Measurements from ENCODE around the gene EMC8.
"Not testable (repeated sequence)": the region's sequence is repeated elsewhere in the genome, so short reads cannot be mapped to it uniquely, and the experiment has no call there.

EMC8 gene

GRCh38 chr16:85840801-85841200, 41.5 kb upstream of the EMC8 start:
- Histone ChIP-seq H3K36me3 (ENCODE audit: insufficient read depth, low read depth, low read length) (no peaks in the 10 kb centered on the region), H3K9ac (ENCODE audit: low read depth, low read length) (no peak overlapping the region), H3K4me3 (ENCODE audit: low read length) (no peak overlapping the region), H3K4me1 (ENCODE audit: insufficient read depth, low read length) (no peaks in the 10 kb centered on the region), H3K9me3 (ENCODE audit: insufficient read depth, low read depth, low read length) (no peaks in the 10 kb centered on the region), H3K27ac (ENCODE audit: low read length) (no peak overlapping the region), H3K27me3 (ENCODE audit: insufficient read depth, low read length) (no peaks in the 10 kb centered on the region; the same call in 1 of the 2 replicates)

GRCh38 chr16:85840395-85840794, 41.1 kb upstream of the EMC8 start:
- Histone ChIP-seq H3K27me3 (ENCODE audit: insufficient read depth, low read length) (no peaks in the 10 kb centered on the region; the same call in 1 of the 2 replicates), H3K4me3 (ENCODE audit: low read length) (no peak overlapping the region), H3K4me1 (ENCODE audit: insufficient read depth, low read length) (no peaks in the 10 kb centered on the region), H3K27ac (ENCODE audit: low read length) (no peak overlapping the region), H3K9me3 (ENCODE audit: insufficient read depth, low read depth, low read length) (no peaks in the 10 kb centered on the region), H3K9ac (ENCODE audit: low read depth, low read length) (no peak overlapping the region), H3K36me3 (ENCODE audit: insufficient read depth, low read depth, low read length) (no peaks in the 10 kb centered on the region)

GRCh38 chr16:85839681-85840240, 40.4 kb upstream of the EMC8 start:
- H3K27me3 ChIP-seq (ENCODE audit: insufficient read depth, low read length) = no peaks in the 10 kb centered on the region; the same call in 1 of the 2 replicates

GRCh38 chr16:85838876-85839585, 39.7 kb upstream of the EMC8 start:
- H3K9me3 ChIP-seq (ENCODE audit: insufficient read depth, low read depth, low read length) = no peaks in the 10 kb centered on the region
- no peaks in the 10 kb centered on the region for H3K36me3 ChIP-seq (ENCODE audit: insufficient read depth, low read depth, low read length)
- H3K27me3 ChIP-seq (ENCODE audit: insufficient read depth, low read length) = no peaks in the 10 kb centered on the region; the same call in 1 of the 2 replicates
- no peaks in the 10 kb centered on the region for H3K4me1 ChIP-seq (ENCODE audit: insufficient read depth, low read length)
- no peak overlapping the region for H3K4me3 ChIP-seq (ENCODE audit: low read length)
- H3K27ac ChIP-seq (ENCODE audit: low read length) = no peak overlapping the region
- H3K9ac ChIP-seq (ENCODE audit: low read depth, low read length) = no peak overlapping the region

More at GRCh38 chr16:85839681-85840240, 40.4 kb upstream of the EMC8 start:
- Histone ChIP-seq H3K36me3 (ENCODE audit: insufficient read depth, low read depth, low read length) (no peaks in the 10 kb centered on the region), H3K27ac (ENCODE audit: low read length) (no peak overlapping the region), H3K4me3 (ENCODE audit: low read length) (no peak overlapping the region), H3K9ac (ENCODE audit: low read depth, low read length) (no peak overlapping the region), H3K9me3 (ENCODE audit: insufficient read depth, low read depth, low read length) (no peaks in the 10 kb centered on the region), H3K4me1 (ENCODE audit: insufficient read depth, low read length) (no peaks in the 10 kb centered on the region)

- Histone ChIP-seq H3K4me3 (ENCODE audit: low read length) (no peak overlapping the region), H3K27ac (ENCODE audit: low read length) (no peak overlapping the region), H3K9ac (ENCODE audit: low read depth, low read length) (no peak overlapping the region), H3K4me1 (ENCODE audit: insufficient read depth, low read length) (no peaks in the 10 kb centered on the region), H3K9me3 (ENCODE audit: insufficient read depth, low read depth, low read length) (no peaks in the 10 kb centered on the region), H3K27me3 (ENCODE audit: insufficient read depth, low read length) (no peaks in the 10 kb centered on the region; the same call in 1 of the 2 replicates), H3K36me3 (ENCODE audit: insufficient read depth, low read depth, low read length) (no peaks in the 10 kb centered on the region)
Measured at GRCh38 chr16:85838381-85838780, 39.0 kb upstream of the EMC8 start.

- H3K4me1 ChIP-seq (ENCODE audit: insufficient read depth, low read length); H3K27ac ChIP-seq (ENCODE audit: low read length); H3K9me3 ChIP-seq (ENCODE audit: insufficient read depth, low read depth, low read length); H3K4me3 ChIP-seq (ENCODE audit: low read length); H3K36me3 ChIP-seq (ENCODE audit: insufficient read depth, low read depth, low read length); H3K9ac ChIP-seq (ENCODE audit: low read depth, low read length); H3K27me3 ChIP-seq (ENCODE audit: insufficient read depth, low read length): not testable (repeated sequence)
Measured at GRCh38 chr16:85837654-85838053, 38.3 kb upstream of the EMC8 start.

GRCh38 chr16:85836706-85837582, 37.6 kb upstream of the EMC8 start:
- no peak overlapping the region for H3K27ac ChIP-seq (ENCODE audit: low read length)
- H3K4me3 ChIP-seq (ENCODE audit: low read length) = no peak overlapping the region
- no peaks in the 10 kb centered on the region; the same call in 1 of the 2 replicates for H3K27me3 ChIP-seq (ENCODE audit: insufficient read depth, low read length)
- H3K36me3 ChIP-seq (ENCODE audit: insufficient read depth, low read depth, low read length) = no peaks in the 10 kb centered on the region
- no peaks in the 10 kb centered on the region for H3K4me1 ChIP-seq (ENCODE audit: insufficient read depth, low read length)
- no peaks in the 10 kb centered on the region for H3K9me3 ChIP-seq (ENCODE audit: insufficient read depth, low read depth, low read length)
- no peak overlapping the region for H3K9ac ChIP-seq (ENCODE audit: low read depth, low read length)

GRCh38 chr16:85835956-85836705, 36.8 kb upstream of the EMC8 start:
- Histone ChIP-seq H3K4me3 (ENCODE audit: low read length) (no peak overlapping the region), H3K9ac (ENCODE audit: low read depth, low read length) (no peak overlapping the region), H3K27me3 (ENCODE audit: insufficient read depth, low read length) (no peaks in the 10 kb centered on the region; the same call in 1 of the 2 replicates), H3K9me3 (ENCODE audit: insufficient read depth, low read depth, low read length) (no peaks in the 10 kb centered on the region), H3K27ac (ENCODE audit: low read length) (no peak overlapping the region), H3K36me3 (ENCODE audit: insufficient read depth, low read depth, low read length) (no peaks in the 10 kb centered on the region), H3K4me1 (ENCODE audit: insufficient read depth, low read length) (no peaks in the 10 kb centered on the region)

- H3K36me3 ChIP-seq (ENCODE audit: insufficient read depth, low read depth, low read length) = no peaks in the 10 kb centered on the region
- H3K4me3 ChIP-seq (ENCODE audit: low read length) = no peak overlapping the region
- H3K9ac ChIP-seq (ENCODE audit: low read depth, low read length) = no peak overlapping the region
- H3K27ac ChIP-seq (ENCODE audit: low read length) = no peak overlapping the region
- H3K4me1 ChIP-seq (ENCODE audit: insufficient read depth, low read length) = no peaks in the 10 kb centered on the region
- H3K27me3 ChIP-seq (ENCODE audit: insufficient read depth, low read length) = no peaks in the 10 kb centered on the region; the same call in 1 of the 2 replicates
- no peaks in the 10 kb centered on the region for H3K9me3 ChIP-seq (ENCODE audit: insufficient read depth, low read depth, low read length)
Measured at GRCh38 chr16:85835227-85835751, 35.9 kb upstream of the EMC8 start.

GRCh38 chr16:85834741-85835140, 35.4 kb upstream of the EMC8 start:
- Histone ChIP-seq H3K9ac (ENCODE audit: low read depth, low read length) (no peak overlapping the region), H3K27ac (ENCODE audit: low read length) (no peak overlapping the region), H3K4me3 (ENCODE audit: low read length) (no peak overlapping the region), H3K9me3 (ENCODE audit: insufficient read depth, low read depth, low read length) (no peaks in the 10 kb centered on the region), H3K36me3 (ENCODE audit: insufficient read depth, low read depth, low read length) (no peaks in the 10 kb centered on the region), H3K4me1 (ENCODE audit: insufficient read depth, low read length) (no peaks in the 10 kb centered on the region), H3K27me3 (ENCODE audit: insufficient read depth, low read length) (no peaks in the 10 kb centered on the region; the same call in 1 of the 2 replicates)

All from iPS-20b (cell line).